Measurements from ENCODE around the gene HOXB13. TPM values are rescaled to one million over a fixed set of nuclear protein-coding genes. Genes with fewer than 3 reads are reported as not detected.
"Not testable (repeated sequence)": the region's sequence is repeated elsewhere in the genome, so short reads cannot be mapped to it uniquely, and the experiment has no call there.

The HOXB13 gene
- total and polyA plus RNA-seq, 7 experiments from 2014 or later: not detected

- intact Hi-C loops (cut with micrococcal nuclease): loop anchor here in 1 of 2 donors (2.0 kb wide), 1 partner anchor 17 kb away; no protein-coding TSS in a partner anchor
- POLR2A ChIA-PET: interaction anchor here (0.6 to 1.2 kb wide), 2 partner anchors 9 to 39 kb away, joined by 4 read pairs; no protein-coding TSS in a partner anchor
- Histone ChIP-seq H3K27me3 (ENCODE audit: control insufficient read depth in 2 of 2, insufficient read depth in 2 of 2, low read length in 2 of 2) (peaks cover 29 to 53% of the 10 kb centered on the region in 2 donors), H3K36me3 (ENCODE audit: control insufficient read depth in 2 of 3, insufficient read depth in 3 of 3, low read length in 3 of 3) (no peaks in the 10 kb centered on the region), H3K9me3 (ENCODE audit: control insufficient read depth in 2 of 3, low read length in 3 of 3) (no peaks in the 10 kb centered on the region), H3K4me1 (ENCODE audit: control insufficient read depth in 2 of 2, insufficient read depth in 2 of 2, low read length in 2 of 2) (peaks cover 0 to 13% of the 10 kb centered on the region in 2 donors), H3K4me3 (ENCODE audit: low read length) (no peak overlapping the region), H3K27ac (ENCODE audit: low read depth, low read length) (no peak overlapping the region)
- Mint-ChIP-seq H3K27me3 (peaks cover 65 to 92% (median 80%) of the 10 kb centered on the region in 5 donors), H3K27ac (peak overlapping the region in 5 of 9 donors; percentile 4 to 84 (median 72)), H3K36me3 (peaks cover 0 to 8% (median 0%) of the 10 kb centered on the region in 5 donors), H3K4me1 (peaks cover 0 to 38% (median 18%) of the 10 kb centered on the region in 7 donors), H3K9me3 (peaks cover 0 to 21% (median 5%) of the 10 kb centered on the region in 11 donors), H3K4me3 (peak overlapping the region in 6 of 10 donors; percentile 15 to 71 (median 49))
- DNase-seq (no peak), ATAC-seq (no peak)
- CTCF ChIA-PET: interaction anchor here (1.0 to 1.2 kb wide), 2 partner anchors 7 to 38 kb away, joined by 3 to 4 read pairs; no protein-coding TSS in a partner anchor
Measured at GRCh38 chr17:48717367-48718226, 11.0 kb downstream of the HOXB13 start.

- H3K36me3 ChIP-seq (ENCODE audit: control insufficient read depth in 2 of 3, insufficient read depth in 3 of 3, low read length in 3 of 3); ATAC-seq; H3K36me3 Mint-ChIP-seq; intact Hi-C loops (cut with micrococcal nuclease); DNase-seq; H3K9me3 ChIP-seq (ENCODE audit: control insufficient read depth in 2 of 3, low read length in 3 of 3); H3K4me3 ChIP-seq (ENCODE audit: low read length); H3K27ac Mint-ChIP-seq; H3K4me3 Mint-ChIP-seq; H3K27ac ChIP-seq (ENCODE audit: low read depth, low read length): not testable (repeated sequence)
- Histone ChIP-seq H3K27me3 (ENCODE audit: control insufficient read depth in 2 of 2, insufficient read depth in 2 of 2, low read length in 2 of 2) (peaks cover 22 to 44% of the 10 kb centered on the region in 2 donors), H3K4me1 (ENCODE audit: control insufficient read depth in 2 of 2, insufficient read depth in 2 of 2, low read length in 2 of 2) (peaks cover 0 to 13% of the 10 kb centered on the region in 2 donors)
- H3K9me3 Mint-ChIP-seq: peaks cover 0 to 21% (median 5%) of the 10 kb centered on the region in 11 donors
- H3K4me1 Mint-ChIP-seq: peaks cover 0 to 34% (median 18%) of the 10 kb centered on the region in 7 donors
- peaks cover 64 to 85% (median 77%) of the 10 kb centered on the region in 5 donors for H3K27me3 Mint-ChIP-seq
- POLR2A ChIA-PET: interaction anchor here (1.2 kb wide), 1 partner anchor 10 kb away, joined by 4 read pairs; no protein-coding TSS in a partner anchor
- CTCF ChIA-PET: interaction anchor here (1.0 to 1.2 kb wide), 2 partner anchors 8 to 37 kb away, joined by 3 to 4 read pairs; no protein-coding TSS in a partner anchor
Measured at GRCh38 chr17:48716549-48716948, 12.0 kb downstream of the HOXB13 start.

DNA sequence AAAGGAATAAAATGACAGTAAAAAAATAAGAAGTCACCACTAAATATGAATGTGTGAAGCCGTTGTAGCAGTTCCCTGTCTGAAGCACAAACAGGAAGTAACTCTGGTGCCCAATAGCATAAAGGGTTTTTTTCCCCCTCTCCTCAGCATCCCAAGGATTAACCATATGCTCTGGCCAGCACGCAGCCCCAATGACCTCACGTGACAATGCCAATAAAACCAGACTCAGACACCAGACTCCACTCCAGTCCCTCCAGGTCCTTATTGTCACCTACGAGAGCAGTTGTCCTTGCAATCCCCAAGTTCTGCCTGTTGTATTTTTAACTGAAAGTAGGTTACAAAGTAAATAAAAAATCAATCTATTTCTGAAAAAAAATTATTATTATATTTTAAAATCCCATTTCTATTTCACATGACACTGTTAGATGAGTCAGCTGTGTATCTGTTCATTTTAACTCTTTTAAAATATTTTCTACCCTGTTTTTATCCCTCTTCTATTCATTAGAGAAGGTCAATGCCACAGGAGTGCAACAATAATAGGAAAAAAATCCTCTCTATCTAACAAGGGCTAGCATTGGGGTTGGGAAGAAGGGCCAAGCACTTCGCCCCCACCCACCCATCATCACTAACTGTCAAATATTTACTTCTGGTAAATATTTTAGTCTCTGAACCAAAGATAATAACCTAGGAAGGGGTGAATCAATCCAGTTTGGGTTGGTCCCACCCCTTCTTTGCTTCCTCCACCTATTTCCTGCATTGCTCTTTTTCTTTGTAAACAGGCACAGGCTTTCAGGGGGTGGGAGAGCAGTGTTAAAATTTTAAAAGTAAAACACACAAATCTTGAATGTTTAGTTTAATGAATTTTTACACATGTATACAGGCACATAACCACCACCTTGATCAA, 12.8 kb downstream of the HOXB13 start:
- Mint-ChIP-seq H3K27ac (no peak overlapping the region), H3K27me3 (peaks cover 65 to 84% (median 78%) of the 10 kb centered on the region in 5 donors), H3K36me3 (peaks cover 0 to 8% (median 0%) of the 10 kb centered on the region in 5 donors), H3K4me1 (peaks cover 0 to 34% (median 18%) of the 10 kb centered on the region in 7 donors), H3K9me3 (peaks cover 0 to 19% (median 5%) of the 10 kb centered on the region in 11 donors), H3K4me3 (no peak overlapping the region)
- no peaks in the 10 kb centered on the region for H3K9me3 ChIP-seq (ENCODE audit: control insufficient read depth in 2 of 3, low read length in 3 of 3)
- ChIA-PET POLR2A (no interaction called here), CTCF (interaction anchor here (0.8 kb wide), 1 partner anchor 11 kb away, joined by 3 read pairs; no protein-coding TSS in a partner anchor)
- peaks cover 18 to 38% of the 10 kb centered on the region in 2 donors for H3K27me3 ChIP-seq (ENCODE audit: control insufficient read depth in 2 of 2, insufficient read depth in 2 of 2, low read length in 2 of 2)
- ATAC-seq (no peak), DNase-seq (no peak)
- H3K4me1 ChIP-seq (ENCODE audit: control insufficient read depth in 2 of 2, insufficient read depth in 2 of 2, low read length in 2 of 2): peaks cover 0 to 13% of the 10 kb centered on the region in 2 donors
- no peak overlapping the region for H3K4me3 ChIP-seq (ENCODE audit: low read length)
- H3K36me3 ChIP-seq (ENCODE audit: control insufficient read depth in 2 of 3, insufficient read depth in 3 of 3, low read length in 3 of 3): no peaks in the 10 kb centered on the region
- H3K27ac ChIP-seq (ENCODE audit: low read depth, low read length): no peak overlapping the region
- intact Hi-C loops (cut with micrococcal nuclease): no loop called here

DNA sequence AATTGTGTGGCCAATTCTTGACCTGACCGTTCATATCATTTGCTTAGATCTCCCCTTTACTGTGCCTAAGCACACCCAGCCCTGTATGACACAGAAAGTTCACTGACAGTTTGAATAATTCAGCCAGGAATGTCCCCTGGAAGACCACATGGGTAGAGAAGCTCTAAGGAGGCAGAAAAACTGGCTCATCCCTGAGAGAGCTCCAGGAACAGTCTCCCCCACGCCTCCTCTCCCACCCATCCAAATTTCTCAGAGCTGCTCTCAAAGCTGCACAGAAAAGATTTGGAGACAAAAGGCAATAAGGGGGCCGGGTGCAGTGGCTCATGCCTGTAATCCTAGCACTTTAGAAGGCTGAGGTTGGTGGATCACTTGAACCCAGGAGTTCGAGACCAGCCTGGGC, 17.4 kb downstream of the HOXB13 start:
- POLR2A ChIA-PET: no interaction called here
- Histone ChIP-seq H3K36me3 (ENCODE audit: control insufficient read depth in 2 of 3, insufficient read depth in 3 of 3, low read length in 3 of 3) (no peaks in the 10 kb centered on the region), H3K27ac (ENCODE audit: low read depth, low read length) (no peak overlapping the region), H3K9me3 (ENCODE audit: control insufficient read depth in 2 of 3, low read length in 3 of 3) (no peaks in the 10 kb centered on the region), H3K4me3 (ENCODE audit: low read length) (no peak overlapping the region), H3K4me1 (ENCODE audit: control insufficient read depth in 2 of 2, insufficient read depth in 2 of 2, low read length in 2 of 2) (no peaks in the 10 kb centered on the region), H3K27me3 (ENCODE audit: control insufficient read depth in 2 of 2, insufficient read depth in 2 of 2, low read length in 2 of 2) (peaks cover 3 to 5% of the 10 kb centered on the region in 2 donors)
- H3K4me3 Mint-ChIP-seq: no peak overlapping the region
- no peaks in the 10 kb centered on the region for H3K9me3 Mint-ChIP-seq
- CTCF ChIA-PET: interaction anchor here (1.9 kb wide), 1 partner anchor 32 kb away, joined by 6 read pairs; no protein-coding TSS in a partner anchor
- peaks cover 0 to 8% (median 0%) of the 10 kb centered on the region in 7 donors for H3K4me1 Mint-ChIP-seq
- no peak overlapping the region for H3K27ac Mint-ChIP-seq
- intact Hi-C loops (cut with micrococcal nuclease): no loop called here
- no peaks in the 10 kb centered on the region for H3K36me3 Mint-ChIP-seq
- DNase-seq (no peak), ATAC-seq (no peak)
- H3K27me3 Mint-ChIP-seq: peaks cover 68 to 77% (median 72%) of the 10 kb centered on the region in 5 donors

GRCh38 chr17:48704361-48705248, 23.9 kb downstream of the HOXB13 start:
- Mint-ChIP-seq H3K27ac (no peak overlapping the region), H3K4me1 (no peaks in the 10 kb centered on the region)

More at GRCh38 chr17:48704361-48705248, 23.9 kb downstream of the HOXB13 start:
- Mint-ChIP-seq H3K36me3 (no peaks in the 10 kb centered on the region), H3K4me3 (no peak overlapping the region), H3K9me3 (no peaks in the 10 kb centered on the region), H3K27me3 (peaks cover 64 to 83% (median 68%) of the 10 kb centered on the region in 5 donors)
- H3K27me3 ChIP-seq (ENCODE audit: control insufficient read depth in 2 of 2, insufficient read depth in 2 of 2, low read length in 2 of 2): peaks cover 5 to 6% of the 10 kb centered on the region in 2 donors
- DNase-seq (no peak), ATAC-seq (no peak)
- H3K9me3 ChIP-seq (ENCODE audit: control insufficient read depth in 2 of 3, low read length in 3 of 3): no peaks in the 10 kb centered on the region
- ChIA-PET CTCF (interaction anchor here (1.1 to 1.3 kb wide), 2 partner anchors 10 to 175 kb away, joined by 3 read pairs; no protein-coding TSS in a partner anchor), POLR2A (interaction anchor here (0.6 kb wide), 1 partner anchor 121 kb away, joined by 3 read pairs; no protein-coding TSS in a partner anchor)
- no peak overlapping the region for H3K27ac ChIP-seq (ENCODE audit: low read depth, low read length)
- no peak overlapping the region for H3K4me3 ChIP-seq (ENCODE audit: low read length)
- no peaks in the 10 kb centered on the region for H3K4me1 ChIP-seq (ENCODE audit: control insufficient read depth in 2 of 2, insufficient read depth in 2 of 2, low read length in 2 of 2)
- H3K36me3 ChIP-seq (ENCODE audit: control insufficient read depth in 2 of 3, insufficient read depth in 3 of 3, low read length in 3 of 3): no peaks in the 10 kb centered on the region
- intact Hi-C loops (cut with micrococcal nuclease): no loop called here
